Neural cell (in vitro differentiated cells): ENCODE data around the gene OR1D5.

Source experiments
- CTCF ChIP-seq: fragments of 450-650 bp; IDR thresholded peaks from 2 replicates; pipeline ENCODE4 v1.5.1; 2014; ENCODE audit warnings: antibody characterized with exemption, mild to moderate bottlenecking, moderate library complexity; ENCODE audit not compliant: poor library complexity, severe bottlenecking
- EP300 ChIP-seq: fragments of 450-650 bp; conservative IDR thresholded peaks from 2 replicates; pipeline ENCODE4 v1.6.1; 2014; ENCODE audit warnings: antibody characterized with exemption, mild to moderate bottlenecking, moderate library complexity; ENCODE audit not compliant: poor library complexity, severe bottlenecking
- EZH2 ChIP-seq: fragments of 200-600, 300-800 bp; shearing (Covaris generic), sonication (generic); IDR thresholded peaks from 2 replicates; pipeline ENCODE4 v1.6.1; 2014; ENCODE audit warnings: antibody characterized with exemption, low read length, borderline replicate concordance, mild to moderate bottlenecking; ENCODE audit not compliant: insufficient read depth, poor library complexity, severe bottlenecking
- POLR2AphosphoS5 ChIP-seq: IDR thresholded peaks from 2 replicates; pipeline ENCODE4 v1.6.1; 2012
- REST ChIP-seq: IDR thresholded peaks from 2 replicates; pipeline ENCODE4 v1.6.1; 2012; ENCODE audit warnings: borderline replicate concordance
- SMC3 ChIP-seq: fragments of 450-650 bp; conservative IDR thresholded peaks from 2 replicates; pipeline ENCODE4 v1.6.1; 2014; ENCODE audit warnings: antibody characterized with exemption, mild to moderate bottlenecking, moderate library complexity; ENCODE audit not compliant: poor library complexity

- TF ChIP-seq CTCF: no peak
- TF ChIP-seq EZH2: no peak
- no peak for TF ChIP-seq POLR2AphosphoS5
- no peak for TF ChIP-seq SMC3
- TF ChIP-seq EP300: no peak
- TF ChIP-seq REST: no peak
These were observed 37.1 kb downstream of the OR1D5 start for GRCh38 chr17:3026125-3026855.
